BJ (cell line): ENCODE measurements around the gene NOS1. TPM values are rescaled to one million over a fixed set of nuclear protein-coding genes. Genes with fewer than 3 reads are reported as not detected.

Source experiments
- CTCF ChIA-PET: fragments of 350-600 bp; formaldehyde crosslinking; extraction: SDS; loops from one replicate; lab custom pipeline; 2021; ENCODE audit warnings: antibody characterized with exemption, inconsistent platforms; lab: Yijun Ruan, JAX
- POLR2A ChIA-PET: fragments of 300-600 bp; sonication (Branson Sonifier 250); formaldehyde crosslinking; extraction: SDS; loops from one replicate; lab custom pipeline; 2021; ENCODE audit warnings: antibody characterized with exemption; lab: Charles Lee
- DNase-seq: peaks from one replicate; pipeline ENCODE4 v3.0.0-alpha.2; 2011; ENCODE audit warnings: low read depth
- H3K27me3 ChIP-seq: 2 replicates; pipeline ENCODE4 v1.6.0; 2011; ENCODE audit warnings: low read length; ENCODE audit not compliant: control insufficient read depth, insufficient read depth
- H3K36me3 ChIP-seq: 2 replicates; pipeline ENCODE4 v1.5.1; 2011; ENCODE audit warnings: low read length; ENCODE audit not compliant: control insufficient read depth, insufficient read depth
- H3K4me3 ChIP-seq: 2 replicates; pipeline ENCODE4 v1.5.1; 2011; ENCODE audit warnings: low read depth, mild to moderate bottlenecking, control low read depth, low read length
- polyA plus RNA-seq: library from polyadenylated mRNA; depleted of rRNA; stranded (reverse); fragments of >200 nt; gene quantifications from 2 replicates; pipeline ENCODE4 v1.2.3, GENCODE V29; 2011
- TF ChIP-seq, protein P1 (sequence below): IDR thresholded peaks from 2 replicates; pipeline ENCODE4 v1.5.1; 2011; ENCODE audit warnings: low read depth, mild to moderate bottlenecking, control low read depth, inconsistent platforms, low read length, moderate library complexity; ENCODE audit not compliant: insufficient read depth

The NOS1 gene
- polyA plus RNA-seq, 1 experiment = not detected

DNA sequence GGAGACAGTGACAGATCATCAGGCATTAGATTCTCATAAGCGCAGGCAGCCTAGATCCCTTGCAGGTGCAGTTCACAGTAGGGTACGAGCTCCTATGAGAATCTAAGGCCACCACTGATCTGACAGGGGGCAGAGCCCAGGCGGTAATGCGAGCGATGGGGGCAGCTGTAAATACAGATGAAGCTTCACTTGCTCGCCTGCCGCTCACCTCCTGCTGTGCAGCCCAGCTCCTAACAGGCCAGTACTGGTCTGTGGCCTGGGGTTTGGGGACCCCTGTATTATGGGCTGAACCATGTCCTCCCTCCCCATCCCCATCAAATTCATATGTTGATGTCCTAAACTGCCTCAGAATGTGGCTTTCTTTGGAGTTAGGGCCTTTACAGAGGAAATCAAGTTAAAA lies 63.2 kb downstream of the NOS1 start:
- ChIA-PET CTCF (no interaction called here), POLR2A (no interaction called here)
- TF ChIP-seq, protein P1, sequence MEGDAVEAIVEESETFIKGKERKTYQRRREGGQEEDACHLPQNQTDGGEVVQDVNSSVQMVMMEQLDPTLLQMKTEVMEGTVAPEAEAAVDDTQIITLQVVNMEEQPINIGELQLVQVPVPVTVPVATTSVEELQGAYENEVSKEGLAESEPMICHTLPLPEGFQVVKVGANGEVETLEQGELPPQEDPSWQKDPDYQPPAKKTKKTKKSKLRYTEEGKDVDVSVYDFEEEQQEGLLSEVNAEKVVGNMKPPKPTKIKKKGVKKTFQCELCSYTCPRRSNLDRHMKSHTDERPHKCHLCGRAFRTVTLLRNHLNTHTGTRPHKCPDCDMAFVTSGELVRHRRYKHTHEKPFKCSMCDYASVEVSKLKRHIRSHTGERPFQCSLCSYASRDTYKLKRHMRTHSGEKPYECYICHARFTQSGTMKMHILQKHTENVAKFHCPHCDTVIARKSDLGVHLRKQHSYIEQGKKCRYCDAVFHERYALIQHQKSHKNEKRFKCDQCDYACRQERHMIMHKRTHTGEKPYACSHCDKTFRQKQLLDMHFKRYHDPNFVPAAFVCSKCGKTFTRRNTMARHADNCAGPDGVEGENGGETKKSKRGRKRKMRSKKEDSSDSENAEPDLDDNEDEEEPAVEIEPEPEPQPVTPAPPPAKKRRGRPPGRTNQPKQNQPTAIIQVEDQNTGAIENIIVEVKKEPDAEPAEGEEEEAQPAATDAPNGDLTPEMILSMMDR = no peak
- Histone ChIP-seq H3K27me3 (no peaks in the 10 kb centered on the region), H3K36me3 (no peaks in the 10 kb centered on the region), H3K4me3 (no peak overlapping the region)
- DNase-seq = no peak

DNA sequence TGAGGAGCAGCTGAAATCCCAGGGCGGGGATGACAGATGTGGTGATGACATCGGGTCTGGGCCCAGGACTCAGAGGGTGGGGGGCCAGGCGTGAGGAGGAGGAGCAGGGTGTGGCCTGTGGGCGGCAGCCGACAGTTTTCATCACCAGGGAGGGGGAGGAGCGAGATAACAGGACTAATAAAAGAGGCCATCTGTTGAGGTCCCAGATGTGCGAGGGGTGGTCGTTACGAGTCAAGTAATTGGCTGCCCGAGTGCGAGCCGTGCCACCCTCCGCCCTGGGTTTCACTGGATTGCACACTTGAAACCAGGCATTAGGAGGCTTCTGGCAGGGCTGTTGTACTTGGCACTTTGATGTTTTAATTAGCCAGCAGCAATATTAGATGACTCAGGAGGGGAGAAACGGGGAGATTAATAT lies 67.2 kb downstream of the NOS1 start:
- TF ChIP-seq, protein P1 = no peak
- Histone ChIP-seq H3K4me3 (no peak overlapping the region), H3K27me3 (no peaks in the 10 kb centered on the region), H3K36me3 (no peaks in the 10 kb centered on the region)
- DNase-seq = no peak
- CTCF ChIA-PET = no interaction called here
- POLR2A ChIA-PET = interaction anchor here (0.6 kb wide), 1 partner anchor 827 kb away, joined by 4 read pairs; no protein-coding TSS in a partner anchor

DNA sequence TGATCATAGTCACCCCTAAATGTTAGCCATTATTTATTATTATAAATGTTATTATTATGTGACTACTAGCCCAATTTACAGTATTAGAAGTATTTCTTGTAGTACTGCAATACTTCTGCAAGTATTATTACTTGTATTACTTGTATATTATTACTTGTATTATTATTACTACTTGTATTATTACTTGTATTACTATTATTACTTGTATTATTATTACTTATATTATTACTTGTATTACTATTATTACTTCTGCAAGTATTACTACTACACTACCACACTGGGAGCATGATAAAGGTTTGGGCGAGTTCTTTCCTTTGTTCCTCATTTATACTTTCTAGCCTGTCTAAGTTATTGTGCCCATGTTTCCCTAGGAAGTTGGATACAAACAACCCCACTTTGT lies 67.9 kb downstream of the NOS1 start:
- ChIA-PET CTCF (no interaction called here), POLR2A (no interaction called here)
- Histone ChIP-seq H3K27me3 (no peaks in the 10 kb centered on the region), H3K36me3 (no peaks in the 10 kb centered on the region), H3K4me3 (no peak overlapping the region)
- TF ChIP-seq, protein P1 = no peak
- DNase-seq = no peak

DNA sequence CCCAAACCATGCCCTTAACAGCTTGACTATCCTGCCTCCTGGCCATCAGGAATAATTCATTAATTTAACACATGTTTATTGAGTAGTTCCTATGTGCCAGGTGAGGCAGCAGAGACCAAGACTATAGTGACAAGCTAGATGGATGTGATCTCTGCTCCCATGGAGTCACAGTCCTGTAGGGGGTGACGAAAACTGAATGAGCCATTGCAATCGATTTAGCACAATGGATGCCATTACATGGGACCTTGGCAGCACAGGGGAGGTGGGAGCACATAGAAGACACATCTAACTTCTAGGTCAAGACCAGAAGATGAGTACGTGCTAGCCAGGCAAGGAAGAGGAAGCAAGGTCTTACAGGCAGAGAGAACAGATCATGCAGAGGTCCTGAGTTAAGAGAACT lies 68.7 kb downstream of the NOS1 start:
- ChIA-PET CTCF (no interaction called here), POLR2A (no interaction called here)
- no peaks in the 10 kb centered on the region for H3K27me3 ChIP-seq
- no peak overlapping the region for H3K4me3 ChIP-seq
- TF ChIP-seq, protein P1 = no peak
- DNase-seq = no peak
- no peaks in the 10 kb centered on the region for H3K36me3 ChIP-seq

DNA sequence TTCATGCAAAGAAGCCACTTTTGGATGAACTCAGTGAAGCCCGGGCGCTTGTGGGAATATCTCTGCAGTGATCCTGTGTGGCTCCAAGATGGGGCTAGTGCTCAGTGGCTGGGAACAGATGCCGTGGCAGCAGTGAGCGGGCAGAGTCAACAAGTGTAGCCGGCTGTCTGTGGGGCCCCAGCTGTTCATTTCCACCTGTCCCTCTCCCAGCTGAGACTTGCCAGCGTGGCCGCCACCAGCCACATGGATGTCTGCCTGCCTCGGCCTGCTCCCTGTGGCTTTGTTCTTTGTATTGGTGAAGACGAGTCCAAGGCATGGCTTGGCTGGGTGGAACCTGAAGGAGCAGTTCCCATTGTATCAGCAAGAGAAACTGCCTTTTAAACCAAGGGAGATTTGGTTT lies 77.3 kb downstream of the NOS1 start:
- Histone ChIP-seq H3K27me3 (no peaks in the 10 kb centered on the region), H3K36me3 (no peaks in the 10 kb centered on the region), H3K4me3 (no peak overlapping the region)
- no peak for DNase-seq
- ChIA-PET CTCF (no interaction called here), POLR2A (no interaction called here)
- TF ChIP-seq, protein P1 = no peak
